ENCODE data around the gene MDP1.

The MDP1 gene

GRCh38 chr14:24215495-24216344 lies at the start of gene MDP1:
Gene MDP1, minus strand, starts transcription at chr14:24216066. Its CDS starts 111 bp downstream, at chr14:24215955.
- DNase-seq (ENCODE audit: low read depth, low spot score), result peak; percentile 95

GRCh38 chr14:24264298-24264697 lies 48.4 kb upstream of the MDP1 start:
- no peak for DNase-seq (ENCODE audit: low read depth, low spot score)

GRCh38 chr14:24263848-24264247 lies 48.0 kb upstream of the MDP1 start:
- DNase-seq (ENCODE audit: low read depth, low spot score), result no peak

GRCh38 chr14:24262821-24263733 lies 47.2 kb upstream of the MDP1 start, which contains the start of gene TGM1:
Gene TGM1, minus strand, starts transcription at chr14:24263177. Its CDS starts 825 bp downstream, at chr14:24262352.
- DNase-seq (ENCODE audit: low read depth, low spot score), result no peak

- DNase-seq (ENCODE audit: low read depth, low spot score), result no peak
Observed at GRCh38 chr14:24261969-24262327, 46.1 kb upstream of the MDP1 start.

GRCh38 chr14:24261256-24261968 lies 45.5 kb upstream of the MDP1 start:
- no peak for DNase-seq (ENCODE audit: low read depth, low spot score)

- no peak for DNase-seq (ENCODE audit: low read depth, low spot score)
Observed at GRCh38 chr14:24260780-24261157, 44.9 kb upstream of the MDP1 start.

GRCh38 chr14:24260026-24260779 lies 44.3 kb upstream of the MDP1 start:
- no peak for DNase-seq (ENCODE audit: low read depth, low spot score)

- peak; percentile 93 for DNase-seq (ENCODE audit: low read depth, low spot score)
Observed at GRCh38 chr14:24259282-24260025, 43.6 kb upstream of the MDP1 start.

GRCh38 chr14:24258548-24259265 lies 42.8 kb upstream of the MDP1 start:
- DNase-seq (ENCODE audit: low read depth, low spot score), result no peak

- DNase-seq (ENCODE audit: low read depth, low spot score), result no peak
Observed at GRCh38 chr14:24258119-24258518, 42.3 kb upstream of the MDP1 start.

- no peak for DNase-seq (ENCODE audit: low read depth, low spot score)
Observed at GRCh38 chr14:24256960-24257359, 41.1 kb upstream of the MDP1 start.

- no peak for DNase-seq (ENCODE audit: low read depth, low spot score)
Observed at GRCh38 chr14:24255931-24256711, 40.3 kb upstream of the MDP1 start.

- DNase-seq (ENCODE audit: low read depth, low spot score), result no peak
Observed at GRCh38 chr14:24255438-24255837, 39.6 kb upstream of the MDP1 start.

GRCh38 chr14:24254630-24255392 lies 38.9 kb upstream of the MDP1 start:
- DNase-seq (ENCODE audit: low read depth, low spot score), result no peak

- DNase-seq (ENCODE audit: low read depth, low spot score), result no peak
Observed at GRCh38 chr14:24253936-24254335, 38.1 kb upstream of the MDP1 start.

GRCh38 chr14:24252289-24253124 lies 36.6 kb upstream of the MDP1 start:
- no peak for DNase-seq (ENCODE audit: low read depth, low spot score)
